Mesothelial cell of epicardium (in vitro differentiated cells): ENCODE results near the gene TBC1D16. TPM values are rescaled to one million over a fixed set of nuclear protein-coding genes. Genes with fewer than 3 reads are reported as not detected.
A peak's percentile ranks its signal among the peaks of the same experiment; 100 is the strongest.

ENCODE experiments used
- DNase-seq, 2 experiments: peaks; one replicate each; pipeline ENCODE4 v3.0.0; 2021; ENCODE audit warnings: low spot score in 2 of 2; ENCODE audit not compliant: unreplicated experiment in 2 of 2
- H3K27ac Mint-ChIP-seq: 2 replicates; pipeline ENCODE4 v1.8.0; 2021; ENCODE audit warnings: mixed read lengths
- H3K27me3 Mint-ChIP-seq: 2 replicates; pipeline ENCODE4 v1.8.0; 2021; ENCODE audit warnings: low read depth, mixed read lengths
- H3K36me3 Mint-ChIP-seq: 2 replicates; pipeline ENCODE4 v1.8.0; 2021; ENCODE audit warnings: mixed read lengths
- H3K4me1 Mint-ChIP-seq: 2 replicates; pipeline ENCODE4 v1.8.0; 2021; ENCODE audit warnings: mixed read lengths
- H3K4me3 Mint-ChIP-seq: 2 replicates; pipeline ENCODE4 v1.8.0; 2021; ENCODE audit warnings: mild to moderate bottlenecking, moderate library complexity, mixed read lengths
- H3K9me3 Mint-ChIP-seq: 2 replicates; pipeline ENCODE4 v1.8.0; 2021; ENCODE audit warnings: mixed read lengths
- CTCF ChIP-seq: fragments of 200-600 bp; sonication (generic); IDR thresholded peaks from one replicate; pipeline ENCODE4 v1.5.0; 2021; ENCODE audit warnings: antibody characterized with exemption; ENCODE audit not compliant: unreplicated experiment
- total RNA-seq: library from RNA; stranded (reverse); gene quantifications from 3 replicates; pipeline ENCODE4 v1.2.1, GENCODE V29; 2021

The TBC1D16 gene
- total RNA-seq, 1 donor from 2014 or later = 76.0 TPM

GRCh38 chr17:79952265-79952877, 83.3 kb downstream of the TBC1D16 start:
- Mint-ChIP-seq H3K9me3 (no peaks in the 10 kb centered on the region), H3K36me3 (peaks cover 15% of the 10 kb centered on the region), H3K4me1 (peaks cover 35% of the 10 kb centered on the region), H3K4me3 (peak overlapping the region; percentile 34), H3K27ac (peak overlapping the region; percentile 78), H3K27me3 (no peaks in the 10 kb centered on the region)
- DNase-seq = peak in 1 of 2 experiments; percentile 10
- no peak for TF ChIP-seq CTCF

GRCh38 chr17:79951361-79952264, 84.1 kb downstream of the TBC1D16 start:
- no peaks in the 10 kb centered on the region for H3K27me3 Mint-ChIP-seq

GRCh38 chr17:79950751-79951150, 84.9 kb downstream of the TBC1D16 start:
- H3K36me3 Mint-ChIP-seq = peaks cover 15% of the 10 kb centered on the region
- peak in 1 of 2 experiments; percentile 14 for DNase-seq
- no peak for TF ChIP-seq CTCF
- H3K27ac Mint-ChIP-seq = peak overlapping the region; percentile 87
- H3K9me3 Mint-ChIP-seq = no peaks in the 10 kb centered on the region
- H3K4me3 Mint-ChIP-seq = peak overlapping the region; percentile 20
- H3K4me1 Mint-ChIP-seq = peaks cover 35% of the 10 kb centered on the region
- no peaks in the 10 kb centered on the region for H3K27me3 Mint-ChIP-seq

More at GRCh38 chr17:79951361-79952264, 84.1 kb downstream of the TBC1D16 start:
- peak overlapping the region; percentile 87 for H3K27ac Mint-ChIP-seq
- H3K4me3 Mint-ChIP-seq = no peak overlapping the region
- DNase-seq = peak; percentile 48 to 77
- peaks cover 35% of the 10 kb centered on the region for H3K4me1 Mint-ChIP-seq
- peaks cover 15% of the 10 kb centered on the region for H3K36me3 Mint-ChIP-seq
- no peak for TF ChIP-seq CTCF
- no peaks in the 10 kb centered on the region for H3K9me3 Mint-ChIP-seq

GRCh38 chr17:79950306-79950705, 85.4 kb downstream of the TBC1D16 start:
- DNase-seq = peak in 1 of 2 experiments; percentile 9
- TF ChIP-seq CTCF = no peak
- H3K4me3 Mint-ChIP-seq = peak overlapping the region; percentile 20
- peaks cover 35% of the 10 kb centered on the region for H3K4me1 Mint-ChIP-seq
- H3K9me3 Mint-ChIP-seq = no peaks in the 10 kb centered on the region
- H3K27ac Mint-ChIP-seq = no peak overlapping the region
- H3K27me3 Mint-ChIP-seq = no peaks in the 10 kb centered on the region
- peaks cover 15% of the 10 kb centered on the region for H3K36me3 Mint-ChIP-seq

GRCh38 chr17:79949656-79950209, 85.9 kb downstream of the TBC1D16 start:
- Mint-ChIP-seq H3K27ac (no peak overlapping the region), H3K27me3 (no peaks in the 10 kb centered on the region), H3K4me3 (no peak overlapping the region), H3K9me3 (no peaks in the 10 kb centered on the region), H3K36me3 (peaks cover 15% of the 10 kb centered on the region), H3K4me1 (peaks cover 35% of the 10 kb centered on the region)
- DNase-seq = no peak
- no peak for TF ChIP-seq CTCF
